GM18508 (cell line): Measurements from ENCODE around the gene ERC1.
"Not testable (repeated sequence)": the region's sequence is repeated elsewhere in the genome, so short reads cannot be mapped to it uniquely, and the experiment has no call there.

Experiments used
- ATAC-seq: cut with Tn5 transposase; IDR thresholded peaks from one replicate; pipeline ENCODE4 v1.9.1; 2021; ENCODE audit warnings: moderate number of reproducible peaks; ENCODE audit not compliant: insufficient read depth, unreplicated experiment

Gene ERC1

DNA sequence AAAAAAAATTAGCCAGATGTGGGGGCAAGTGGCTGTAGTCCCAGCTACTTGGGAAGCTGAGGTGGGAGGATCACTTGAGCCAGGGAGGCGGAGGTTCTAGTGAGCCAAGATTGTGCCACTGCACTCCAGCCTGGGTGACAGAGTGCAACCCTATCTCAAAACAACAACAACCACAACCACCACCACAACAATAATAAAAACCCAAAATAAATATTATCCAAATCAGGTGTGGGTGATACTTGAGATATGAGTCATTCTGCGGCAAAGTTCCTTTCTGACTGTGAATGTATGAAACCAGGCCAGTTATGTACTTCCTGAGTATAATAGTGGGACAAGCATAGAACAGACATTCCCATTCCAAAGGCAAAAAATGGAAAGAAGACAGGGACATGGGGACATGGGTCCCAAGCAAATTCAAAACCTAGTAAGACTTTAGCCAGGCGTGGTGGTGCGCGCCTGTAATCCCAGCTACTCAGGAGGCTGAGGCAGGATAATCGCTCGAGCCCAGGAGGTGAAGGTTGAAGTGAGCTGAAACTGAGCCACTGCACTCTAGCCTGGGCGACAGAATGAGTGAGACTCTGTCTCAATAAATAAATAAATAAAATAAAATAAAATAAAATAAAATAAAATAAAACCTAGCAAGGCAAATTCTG lies 9.7 kb upstream of the ERC1 start:
- ATAC-seq = no peak

DNA sequence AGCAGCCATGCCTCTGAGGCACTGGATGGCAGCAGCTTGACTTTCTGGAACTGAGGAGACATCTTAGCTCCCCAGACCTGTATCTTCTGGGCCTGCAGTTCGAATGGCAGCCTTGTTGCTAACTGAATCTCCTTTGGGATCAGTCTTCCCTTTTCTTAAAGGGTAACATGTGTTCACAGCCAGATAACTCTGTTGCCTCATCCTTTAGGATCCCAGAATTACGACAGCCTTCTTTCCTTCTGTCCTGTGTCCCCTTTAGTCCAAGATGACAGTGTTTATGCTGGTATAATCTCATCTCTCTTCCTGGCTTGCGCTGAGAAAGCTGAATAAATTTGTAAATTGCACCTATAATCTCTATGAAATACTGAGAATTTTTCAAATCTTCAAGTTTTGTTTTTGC lies 9.1 kb upstream of the ERC1 start:
- ATAC-seq = no peak

GRCh38 chr12:988646-989045 lies 2.4 kb upstream of the ERC1 start:
- ATAC-seq = no peak

GRCh38 chr12:989051-989450 lies 2.0 kb upstream of the ERC1 start:
- ATAC-seq = no peak

GRCh38 chr12:989751-990660 lies 1.0 kb upstream of the ERC1 start:
- ATAC-seq = no peak

GRCh38 chr12:991350-992333 lies 619 bp downstream of the ERC1 start:
- no peak for ATAC-seq

GRCh38 chr12:992647-993046 lies 1.6 kb downstream of the ERC1 start:
- no peak for ATAC-seq

GRCh38 chr12:996881-997280 lies 5.9 kb downstream of the ERC1 start:
- ATAC-seq = no peak

DNA sequence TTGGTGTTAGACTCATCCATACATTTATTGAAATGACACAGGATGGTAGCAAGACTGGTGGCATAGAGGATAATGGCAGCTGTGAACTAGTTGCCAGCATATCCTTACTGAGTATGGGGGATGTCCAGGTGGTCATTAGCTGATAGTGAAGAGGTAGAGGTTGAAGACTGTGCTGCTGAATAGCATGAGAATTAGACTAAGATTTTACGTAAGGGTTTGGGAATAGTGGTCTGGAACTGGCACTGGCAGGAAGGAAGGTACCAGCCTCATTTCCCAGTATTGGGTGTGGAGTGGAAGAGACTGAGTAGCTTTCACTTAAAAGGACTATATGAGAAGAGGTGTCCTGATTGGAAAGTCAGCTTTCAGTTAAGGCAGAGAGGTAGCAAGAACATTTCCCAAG lies 6.5 kb downstream of the ERC1 start:
- no peak for ATAC-seq

DNA sequence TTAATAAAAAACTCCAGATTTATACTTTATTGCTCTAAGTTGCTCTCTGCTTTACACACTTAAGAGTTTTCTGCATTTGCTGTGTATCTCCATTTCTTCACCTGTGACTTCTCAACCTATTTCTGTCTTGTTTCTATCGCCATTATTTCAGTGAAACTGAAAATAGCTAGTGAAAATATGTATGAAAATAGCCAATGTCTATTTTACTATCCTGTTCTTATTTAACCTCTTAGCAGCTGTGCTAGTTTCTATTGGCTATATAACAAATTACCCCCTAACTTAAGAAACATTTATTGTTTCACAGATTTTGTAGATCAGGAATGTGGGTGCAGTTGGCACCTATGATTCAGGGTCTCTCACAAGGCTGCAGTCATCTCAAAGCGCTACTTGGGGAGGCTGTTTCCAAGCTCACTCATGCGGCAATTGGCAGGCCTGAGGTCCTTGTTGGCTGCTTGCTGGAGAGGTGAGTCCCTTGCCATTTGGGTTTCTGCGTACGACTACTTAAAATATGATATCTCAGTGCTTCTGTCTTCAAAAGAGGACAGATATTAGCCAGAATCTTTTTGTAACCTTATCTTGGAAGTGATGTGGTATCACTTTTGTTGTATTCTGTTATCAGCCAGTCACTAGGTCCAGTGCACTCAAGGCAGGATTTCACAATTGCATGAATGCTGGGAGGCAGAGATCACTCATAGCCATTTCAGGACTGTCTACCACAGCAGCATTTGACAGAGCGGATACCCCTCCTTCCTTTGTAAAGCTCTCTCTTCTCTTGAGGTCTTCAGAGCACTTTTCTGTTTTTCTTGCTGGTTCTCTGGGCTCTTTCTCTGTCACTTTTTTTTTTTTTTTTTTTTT lies 7.2 kb downstream of the ERC1 start:
- ATAC-seq = no peak

DNA sequence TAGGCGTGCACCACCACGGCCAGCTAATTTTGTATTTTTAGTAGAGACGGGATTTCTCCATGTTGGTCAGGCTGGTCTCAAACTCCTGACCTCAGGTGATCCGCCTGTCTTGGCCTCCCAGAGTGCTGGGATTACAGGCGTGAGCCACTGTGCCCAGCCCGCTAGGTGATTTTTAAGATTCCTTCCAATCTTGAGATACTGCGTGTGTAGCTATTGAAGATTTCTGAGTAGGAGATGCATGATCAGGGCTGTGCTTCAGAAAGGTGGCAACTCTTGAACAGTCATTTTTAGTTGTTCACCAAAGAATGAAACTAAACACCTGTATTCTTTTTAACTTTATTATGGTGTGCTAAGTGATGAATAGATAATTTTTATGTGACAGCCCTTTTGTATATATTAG lies 8.7 kb downstream of the ERC1 start:
- ATAC-seq = not testable (repeated sequence)

GRCh38 chr12:1001507-1001906 lies 10.5 kb downstream of the ERC1 start:
- no peak for ATAC-seq

GRCh38 chr12:1003600-1004271 lies 12.7 kb downstream of the ERC1 start:
- ATAC-seq = no peak

GRCh38 chr12:1006255-1006654 lies 15.2 kb downstream of the ERC1 start:
- no peak for ATAC-seq

DNA sequence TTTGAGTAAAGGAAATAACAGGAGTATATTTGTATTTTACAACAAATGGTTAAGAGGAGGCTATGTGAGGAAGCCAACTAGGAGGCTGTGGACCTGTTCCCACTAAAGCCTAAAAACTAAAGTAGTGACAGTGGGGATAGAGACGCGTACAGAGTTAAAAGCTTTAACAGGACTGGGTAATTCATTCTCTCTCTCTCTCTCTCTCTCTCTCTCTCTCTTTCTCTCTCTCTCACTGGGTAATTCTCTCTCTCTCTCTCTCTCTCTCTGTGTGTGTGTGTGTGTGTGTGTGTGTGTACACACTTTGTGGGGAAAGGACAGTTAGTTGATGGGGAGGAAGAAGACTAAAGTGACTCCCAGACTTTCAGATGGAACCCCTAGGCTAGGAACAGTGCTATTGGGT lies 16.3 kb downstream of the ERC1 start:
- no peak for ATAC-seq

DNA sequence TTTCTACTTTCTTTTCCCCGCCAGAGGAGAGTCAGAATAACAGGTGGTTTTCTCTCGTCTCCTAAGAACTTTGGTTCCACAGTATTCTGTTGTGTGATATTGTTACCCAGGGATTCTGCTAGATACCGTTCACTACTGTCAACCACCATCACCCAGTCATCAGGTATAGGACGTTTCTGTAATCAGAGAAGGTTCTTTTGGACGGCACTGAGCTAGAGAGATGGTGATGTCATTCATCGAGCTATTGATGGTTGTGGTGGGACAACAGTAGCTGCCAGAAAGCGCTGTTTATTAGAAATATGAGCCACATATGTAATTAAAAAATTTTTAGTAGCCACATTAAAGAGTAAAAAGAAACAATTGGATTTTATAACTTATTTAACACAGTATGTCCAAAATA lies 17.0 kb downstream of the ERC1 start:
- no peak for ATAC-seq

GRCh38 chr12:1011091-1011490 lies 20.1 kb downstream of the ERC1 start:
- ATAC-seq = no peak

GRCh38 chr12:1013618-1014489 lies 22.8 kb downstream of the ERC1 start:
- no peak for ATAC-seq
